ENCODE data around the gene COL6A2.

- TF ChIP-seq EZH2 (IDR thresholded peaks at IDR 0.05; ENCODE audit: insufficient read depth, poor library complexity, severe bottlenecking) (no peak), EZH2phosphoT487 (IDR thresholded peaks at IDR 0.05; ENCODE audit: insufficient read depth, low read depth) (no peak)
Measured at GRCh38 chr21:46114963-46115362, 17.1 kb downstream of the COL6A2 start.

Data from GM23248 (cell line).